H1 (cell line): ENCODE data around the gene OR5AU1. TPM values are rescaled to one million over a fixed set of nuclear protein-coding genes. Genes with fewer than 3 reads are reported as not detected.
A peak's percentile ranks its signal among the peaks of the same experiment; 100 is the strongest.

Experiments used
- CTCF ChIA-PET: fragments of 300-600 bp; sonication (Branson Sonifier 250); formaldehyde crosslinking; loops from one replicate; lab custom pipeline; 2021; ENCODE audit not compliant: partially characterized antibody; lab: Charles Lee
- POLR2A ChIA-PET: fragments of 300-600 bp; sonication (Branson Sonifier 250); formaldehyde crosslinking; loops from one replicate; lab custom pipeline; 2021; ENCODE audit warnings: inconsistent platforms; ENCODE audit not compliant: partially characterized antibody; lab: Charles Lee
- DNase-seq, 2 experiments: peaks; one replicate each; pipeline versions ENCODE4 v3.0.0 to v3.0.0-alpha.2; 2010 to 2022; ENCODE audit warnings: low spot score in 2 of 2, low read depth in 1 of 2, mixed read lengths in 1 of 2
- FAIRE-seq: peaks from 2 replicates; lab custom pipeline; 2011; peaks lifted over from hg19 to GRCh38; lab: Jason Lieb, UNC
- H2AFZ ChIP-seq: 2 replicates; pipeline ENCODE4 v1.8.1; 2012; ENCODE audit warnings: low read length, inconsistent platforms
- H2AK5ac ChIP-seq: 2 replicates; pipeline ENCODE4 v1.6.1; 2013; ENCODE audit warnings: low read depth, low read length
- H2BK120ac ChIP-seq: replicated peaks from 2 replicates; pipeline ENCODE3; 2013; ENCODE audit warnings: low read depth, low read length, inconsistent platforms
- H2BK12ac ChIP-seq: 2 replicates; pipeline ENCODE4 v1.6.1; 2013; ENCODE audit warnings: low read depth, low read length
- H2BK15ac ChIP-seq: 2 replicates; pipeline ENCODE4 v1.6.1; 2013; ENCODE audit warnings: low read length
- H2BK20ac ChIP-seq: 2 replicates; pipeline ENCODE4 v1.6.1; 2013; ENCODE audit warnings: low read length
- H2BK5ac ChIP-seq: 2 replicates; pipeline ENCODE4 v1.6.1; 2013; ENCODE audit warnings: low read depth, low read length
- H3K14ac ChIP-seq: 2 replicates; pipeline ENCODE4 v1.6.1; 2013; ENCODE audit warnings: inconsistent platforms; ENCODE audit not compliant: insufficient read length
- H3K18ac ChIP-seq: 2 replicates; pipeline ENCODE4 v1.6.1; 2013; ENCODE audit warnings: low read length; ENCODE audit errors: extremely low read depth
- H3K23ac ChIP-seq: 2 replicates; pipeline ENCODE4 v1.6.1; 2013; ENCODE audit warnings: inconsistent platforms; ENCODE audit not compliant: insufficient read length
- H3K23me2 ChIP-seq: 2 replicates; pipeline ENCODE4 v1.6.1; 2013; ENCODE audit warnings: low read depth, low read length
- H3K27ac ChIP-seq: 2 replicates; pipeline ENCODE4 v1.6.1; 2011; ENCODE audit warnings: low read depth, low read length, inconsistent platforms
- H3K27me3 ChIP-seq, 4 experiments: replicated peaks in 1 of 4; 1 replicate in 1 of 4; 2 replicates in 3 of 4; pipeline versions ENCODE4 v1.6.1 to v1.8.1; 2011 to 2013; ENCODE audit warnings: low read length in 3 of 4, mild to moderate bottlenecking in 3 of 4, inconsistent platforms in 2 of 4, mixed read lengths in 2 of 4, moderate library complexity in 1 of 4; ENCODE audit not compliant: control insufficient read depth in 3 of 4, insufficient read depth in 3 of 4; ENCODE audit errors: extremely low read depth in 1 of 4
- H3K36me3 ChIP-seq, 4 experiments: 2 replicates each; pipeline versions ENCODE4 v1.6.1 to v1.8.1; 2011 to 2013; ENCODE audit warnings: mild to moderate bottlenecking in 4 of 4, low read length in 3 of 4, moderate library complexity in 2 of 4, control low read depth in 1 of 4, inconsistent platforms in 1 of 4; ENCODE audit not compliant: insufficient read depth in 4 of 4, control insufficient read depth in 2 of 4
- H3K4ac ChIP-seq: replicated peaks from 2 replicates; pipeline ENCODE3; 2013; ENCODE audit warnings: low read length, low read depth, mixed read lengths, inconsistent platforms; ENCODE audit not compliant: insufficient read length
- H3K4me1 ChIP-seq, 4 experiments: replicated peaks in 1 of 4; 1 replicate in 1 of 4; 2 replicates in 3 of 4; pipeline versions ENCODE4 v1.6.1 to v1.8.1; 2011 to 2013; ENCODE audit warnings: low read length in 3 of 4, inconsistent platforms in 2 of 4, mixed read lengths in 1 of 4; ENCODE audit not compliant: insufficient read depth in 4 of 4, control insufficient read depth in 3 of 4
- H3K4me2 ChIP-seq, 2 experiments: 2 replicates each; pipeline versions ENCODE4 v1.6.1 to v1.8.1; 2011 to 2013; ENCODE audit warnings: low read depth in 2 of 2, low read length in 2 of 2, control low read depth in 1 of 2, inconsistent platforms in 1 of 2, mild to moderate bottlenecking in 1 of 2; ENCODE audit not compliant: insufficient read depth in 1 of 2
- H3K4me3 ChIP-seq, 4 experiments: fragments of 200-600, 300-600 bp in 1 of 4; sonication (generic), shearing (Covaris generic), sonication (Bioruptor Twin) in 1 of 4; 2 replicates each; pipeline versions ENCODE4 v1.5.1 to v1.8.1; 2011 to 2016; ENCODE audit warnings: low read length in 4 of 4, low read depth in 3 of 4, control low read depth in 2 of 4, inconsistent platforms in 2 of 4, mild to moderate bottlenecking in 2 of 4, mixed read lengths in 1 of 4, moderate library complexity in 1 of 4; ENCODE audit not compliant: insufficient read depth in 2 of 4; ENCODE audit errors: extremely low read depth in 1 of 4
- H3K56ac ChIP-seq: replicated peaks from 2 replicates; pipeline ENCODE3; 2013; ENCODE audit warnings: low read depth, mild to moderate bottlenecking, mixed read lengths, low read length, inconsistent platforms; ENCODE audit not compliant: insufficient read length
- H3K79me1 ChIP-seq: 2 replicates; pipeline ENCODE4 v1.6.1; 2013; ENCODE audit warnings: low read depth, low read length, control low read depth
- H3K79me2 ChIP-seq, 2 experiments: 2 replicates each; pipeline versions ENCODE4 v1.6.1 to v1.8.1; 2012 to 2013; ENCODE audit warnings: low read length in 2 of 2, mild to moderate bottlenecking in 2 of 2, inconsistent platforms in 1 of 2; ENCODE audit not compliant: insufficient read depth in 2 of 2, control insufficient read depth in 1 of 2
- H3K9ac ChIP-seq, 4 experiments: replicated peaks in 1 of 4; 1 replicate in 1 of 4; 2 replicates in 3 of 4; pipeline versions ENCODE4 v1.6.1 to v1.8.1; 2011 to 2013; ENCODE audit warnings: low read depth in 3 of 4, low read length in 3 of 4, control low read depth in 2 of 4, mild to moderate bottlenecking in 2 of 4, moderate library complexity in 2 of 4, inconsistent platforms in 1 of 4; ENCODE audit errors: extremely low read depth in 1 of 4
- H3K9me3 ChIP-seq, 2 experiments: 2 replicates each; pipeline versions ENCODE4 v1.6.1 to v1.8.1; 2012 to 2013; ENCODE audit warnings: mild to moderate bottlenecking in 2 of 2, moderate library complexity in 2 of 2, control low read depth in 1 of 2, inconsistent platforms in 1 of 2, low read depth in 1 of 2, low read length in 1 of 2, mixed read lengths in 1 of 2; ENCODE audit not compliant: insufficient read depth in 2 of 2
- H4K20me1 ChIP-seq, 2 experiments: replicated peaks in 1 of 2; 2 replicates each; pipeline versions ENCODE3 to v1.8.1; 2011 to 2013; ENCODE audit warnings: inconsistent platforms in 2 of 2, low read length in 2 of 2, mild to moderate bottlenecking in 1 of 2; ENCODE audit not compliant: insufficient read depth in 2 of 2, control insufficient read depth in 1 of 2
- H4K5ac ChIP-seq: 2 replicates; pipeline ENCODE4 v1.6.1; 2013; ENCODE audit warnings: low read length, low read depth, mixed read lengths, inconsistent platforms; ENCODE audit not compliant: insufficient read length
- H4K8ac ChIP-seq: 2 replicates; pipeline ENCODE4 v1.8.0; 2013; ENCODE audit warnings: mild to moderate bottlenecking, moderate library complexity, low read length, inconsistent platforms; ENCODE audit not compliant: insufficient read depth; ENCODE audit errors: extremely low read depth
- H4K91ac ChIP-seq: replicated peaks from 2 replicates; pipeline ENCODE3; 2013; ENCODE audit warnings: low read length, mixed read lengths, inconsistent platforms; ENCODE audit not compliant: insufficient read length
- CBX8 ChIP-seq: fragments of 300-800, 300-1000 bp; sonication (generic); IDR thresholded peaks from 2 replicates; pipeline ENCODE4 v1.7.1; 2016; ENCODE audit warnings: low read depth, low read length, borderline replicate concordance
- JUN ChIP-seq: IDR thresholded peaks from 2 replicates; pipeline ENCODE4 v1.6.1; 2011; ENCODE audit warnings: low read depth, mild to moderate bottlenecking, improper control_type of control experiment, low read length
- POLR2AphosphoS5 ChIP-seq: IDR thresholded peaks from 2 replicates; pipeline ENCODE4 v1.6.1; 2011; ENCODE audit warnings: low read depth, low read length
- RAD21 ChIP-seq, 2 experiments: IDR thresholded peaks in 1 of 2; conservative IDR thresholded peaks in 1 of 2; 2 replicates each; pipeline ENCODE4 v1.6.1; 2011; ENCODE audit warnings: low read depth in 2 of 2, low read length in 2 of 2, improper control_type of control experiment in 1 of 2, inconsistent platforms in 1 of 2, mild to moderate bottlenecking in 1 of 2, moderate library complexity in 1 of 2
- SIN3A ChIP-seq, 2 experiments: IDR thresholded peaks in 1 of 2; conservative IDR thresholded peaks in 1 of 2; 2 replicates each; pipeline ENCODE4 v1.6.1; 2011 to 2012; ENCODE audit warnings: low read length in 2 of 2, improper control_type of control experiment in 1 of 2, low read depth in 1 of 2, mild to moderate bottlenecking in 1 of 2
- SRF ChIP-seq: IDR thresholded peaks from 2 replicates; pipeline ENCODE4 v1.6.1; 2011; ENCODE audit warnings: mild to moderate bottlenecking, low read depth, low read length, moderate library complexity
- WGBS, 2 experiments: shearing (Covaris generic) in 1 of 2; methylation state at CpG; one replicate each; pipeline versions ENCODE4 v1.1.6 to v1.1.7; 2013 to 2015; ENCODE audit warnings: low lambda C conversion rate in 2 of 2, mixed read lengths in 2 of 2, inconsistent platforms in 1 of 2, low coverage in 1 of 2, missing lambda C conversion rate in 1 of 2; ENCODE audit not compliant: insufficient replicate concordance in 2 of 2, insufficient coverage in 1 of 2, insufficient read length in 1 of 2; ENCODE audit errors: extremely low coverage in 1 of 2, missing lambda C conversion rate in 1 of 2; 5-methylcytosine and 5-hydroxymethylcytosine counted together
- polyA plus RNA-seq, 7 experiments: library from polyadenylated mRNA; depleted of rRNA in 3 of 7; stranded (reverse) in 5 of 7; unstranded in 2 of 7; fragments of >200 nt in 5 of 7; fragments of 200-250 nt in 2 of 7; gene quantifications; 1 replicate in 5 of 7; 2 replicates in 1 of 7; 4 replicates in 1 of 7; pipeline versions ENCODE4 v1.2.1 to v1.2.3, GENCODE V29; 2011 to 2013; ENCODE audit warnings: missing spikeins in 2 of 7, mixed read lengths in 2 of 7
- total RNA-seq: library from RNA; stranded (reverse); fragmentation: NEBNext Ultra II Directional; extraction: Animal tissue kit (Norgen Biotek cat#: 25700); gene quantifications from 2 replicates; pipeline ENCODE4 v1.2.1, GENCODE V29; 2021

Gene OR5AU1
- total and polyA plus RNA-seq, 2 of the 8 experiments (the other 6 are each of a cell fraction or from before 2014, with no cell fraction given), result not detected

DNA sequence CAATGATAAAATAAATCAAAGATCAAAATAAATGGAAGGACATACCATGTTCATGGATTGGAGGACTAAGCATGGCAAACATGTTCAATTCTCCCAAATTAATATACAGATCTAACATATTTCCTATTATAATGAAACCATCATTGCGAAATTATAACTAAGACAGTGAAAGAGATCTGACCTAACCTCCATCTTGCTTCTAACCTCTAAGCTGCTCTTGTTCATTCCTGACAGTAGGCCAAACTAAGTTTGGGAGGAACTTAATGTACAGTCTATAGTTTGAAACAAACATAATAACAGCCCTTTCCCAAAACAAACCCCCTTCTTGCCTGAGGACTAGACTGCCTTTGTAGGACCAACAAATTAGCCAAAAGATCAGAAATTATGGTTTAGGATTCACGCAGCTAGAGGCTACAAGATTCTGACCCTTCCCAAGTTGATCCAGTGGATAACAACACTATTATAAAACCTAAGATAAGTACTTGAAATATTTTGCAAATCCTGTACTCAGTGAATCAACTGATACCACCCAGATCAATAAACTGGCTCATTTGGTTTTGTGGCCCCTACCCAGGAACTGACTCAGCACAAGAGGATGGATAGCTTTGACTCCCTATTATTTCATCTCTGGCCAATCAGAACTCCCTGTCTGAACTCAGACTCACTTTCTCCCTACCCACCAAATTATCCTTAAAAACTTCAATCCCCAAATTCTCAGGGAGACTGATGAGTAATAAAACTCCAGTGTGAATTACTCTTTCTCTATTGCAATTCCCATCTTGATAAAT lies 41.7 kb upstream of the OR5AU1 start:
- Histone ChIP-seq H3K4ac (no peak overlapping the region), H2BK20ac (no peak overlapping the region), H4K91ac (no peak overlapping the region), H3K14ac (no peak overlapping the region), H3K79me2 (no peaks in the 10 kb centered on the region), H2BK120ac (no peak overlapping the region), H3K79me1 (0 out of 2 replicates have a peak, but pooled peaks cover 3% of the 10 kb centered on the region), H3K23ac (no peak overlapping the region), H3K27ac (no peak overlapping the region), H3K4me2 (no peak overlapping the region), H3K18ac (no peak overlapping the region), H3K27me3 (no peaks in the 10 kb centered on the region; a peak in 1 of 7 replicates), H2BK15ac (no peak overlapping the region), H4K5ac (no peak overlapping the region), H3K9ac (no peak overlapping the region), H3K4me3 (no peak overlapping the region), H2AK5ac (no peak overlapping the region), H4K8ac (no peak overlapping the region), H2AFZ (no peak overlapping the region), H3K9me3 (no peaks in the 10 kb centered on the region), H3K4me1 (peaks cover 0 to 4% (median 1%) of the 10 kb centered on the region in 4 experiments; a peak in 3 of 7 replicates), H3K23me2 (no peaks in the 10 kb centered on the region), H3K56ac (no peak overlapping the region), H2BK12ac (no peak overlapping the region), H3K36me3 (no peaks in the 10 kb centered on the region), H4K20me1 (no peaks in the 10 kb centered on the region), H2BK5ac (no peak overlapping the region)
- 90% methylated on average over 2 of the region's 2 CpGs; no CpG with 5 or more reads in 1 of the 2 experiments for WGBS, 2 experiments
- ChIA-PET POLR2A (interaction anchor here (0.9 to 2.0 kb wide), 6 partner anchors 9 to 105 kb away, joined by 3 to 6 read pairs (median 4); no protein-coding TSS in a partner anchor), CTCF (interaction anchor here (1.2 kb wide), 1 partner anchor 34 kb away, joined by 3 read pairs; no protein-coding TSS in a partner anchor)
- FAIRE-seq (no peak), DNase-seq (no peak)
- no peak for TF ChIP-seq RAD21 (IDR thresholded peaks at IDR 0.05 in 1 of 2, conservative IDR thresholded peaks at IDR 0.05 in 1 of 2; ENCODE audit: low read depth in 2 of 2, low read length in 2 of 2)
- no peak for TF ChIP-seq CBX8
- TF ChIP-seq JUN, result no peak
- no peak for TF ChIP-seq SIN3A (conservative IDR thresholded peaks at IDR 0.05 in 1 of 2, IDR thresholded peaks at IDR 0.05 in 1 of 2; ENCODE audit: low read depth in 1 of 2, low read length in 2 of 2)
- TF ChIP-seq SRF, result no peak
- TF ChIP-seq POLR2AphosphoS5, result peak; percentile 25; the same call in 1 of the 2 replicates
